H4 (cell line): ENCODE measurements around the gene NCOA3. TPM values are rescaled to one million over a fixed set of nuclear protein-coding genes. Genes with fewer than 3 reads are reported as not detected.
"Not testable (repeated sequence)": the region's sequence is repeated elsewhere in the genome, so short reads cannot be mapped to it uniquely, and the experiment has no call there.

Experiments used
- DNase-seq: peaks from one replicate; pipeline ENCODE4 v3.0.0-alpha.2; 2015; ENCODE audit warnings: low spot score
- total RNA-seq: library from RNA; depleted of rRNA; stranded (reverse); fragments of >200 nt; shearing (Covaris generic); gene quantifications from 2 replicates; pipeline ENCODE4 v1.2.3, GENCODE V29; 2014

Gene NCOA3
- total RNA-seq, 1 experiment from 2014 or later, result 12.3 TPM

GRCh38 chr20:47500554-47500953 is 1.1 kb upstream of the NCOA3 start:
- no peak for DNase-seq

GRCh38 chr20:47501116-47501481 is 588 bp upstream of the NCOA3 start:
- DNase-seq, result no peak

GRCh38 chr20:47502271-47503239 is 868 bp downstream of the NCOA3 start:
- DNase-seq, result peak; percentile 35

- no peak for DNase-seq
These were observed 2.0 kb downstream of the NCOA3 start for GRCh38 chr20:47503685-47504084.

- DNase-seq, result no peak
These were observed 4.6 kb downstream of the NCOA3 start for GRCh38 chr20:47506335-47506734.

- DNase-seq, result no peak
These were observed 5.2 kb downstream of the NCOA3 start for GRCh38 chr20:47506850-47507249.

- DNase-seq, result not testable (repeated sequence)
These were observed 5.7 kb downstream of the NCOA3 start for GRCh38 chr20:47507275-47507981.

- DNase-seq, result no peak
These were observed 6.6 kb downstream of the NCOA3 start for GRCh38 chr20:47508278-47508677.

- no peak for DNase-seq
These were observed 7.5 kb downstream of the NCOA3 start for GRCh38 chr20:47509104-47509661.

- DNase-seq, result no peak
These were observed 8.0 kb downstream of the NCOA3 start for GRCh38 chr20:47509685-47510084.

GRCh38 chr20:47515843-47516242 is 14.2 kb downstream of the NCOA3 start:
- DNase-seq, result no peak

GRCh38 chr20:47521059-47521808 is 19.5 kb downstream of the NCOA3 start:
- no peak for DNase-seq

GRCh38 chr20:47524015-47524784 is 22.5 kb downstream of the NCOA3 start:
- DNase-seq, result no peak

- DNase-seq, result no peak
These were observed 25.5 kb downstream of the NCOA3 start for GRCh38 chr20:47527004-47527800.

GRCh38 chr20:47529840-47530239 is 28.2 kb downstream of the NCOA3 start:
- DNase-seq, result no peak

GRCh38 chr20:47531458-47531857 is 29.8 kb downstream of the NCOA3 start:
- DNase-seq, result no peak

GRCh38 chr20:47532002-47532401 is 30.3 kb downstream of the NCOA3 start:
- no peak for DNase-seq

- DNase-seq, result no peak
These were observed 31.9 kb downstream of the NCOA3 start for GRCh38 chr20:47533518-47534062.

- no peak for DNase-seq
These were observed 32.7 kb downstream of the NCOA3 start for GRCh38 chr20:47534405-47534804.

GRCh38 chr20:47535088-47535487 is 33.4 kb downstream of the NCOA3 start:
- no peak for DNase-seq
